ENCODE results near the gene TM4SF18. TPM values are rescaled to one million over a fixed set of nuclear protein-coding genes. Genes with fewer than 3 reads are reported as not detected.

TM4SF18 gene
- total RNA-seq (2022; extraction: Qiagen RNA extraction), result 30.3 to 41.5 TPM (median 33.5 TPM) in 5 replicates

GRCh38 chr3:149333176-149333859 is at the start of gene TM4SF18:
Gene TM4SF18 (minus strand): TSS chr3:149333636. CDS start chr3:149333382, 254 bp downstream.

GRCh38 chr3:149377408-149378364 is 44.2 kb upstream of the TM4SF18 start, which contains the start of gene TM4SF1:
Gene TM4SF1 (minus strand): TSS chr3:149377649. CDS start chr3:149377547, 102 bp downstream.

Other genes starting within 250 kb of the TM4SF18 start
- gene HLTF, start 247.1 kb downstream of the TM4SF18 start, total RNA-seq (2022; extraction: Qiagen RNA extraction), result 11.2 to 21.7 TPM (median 15.6 TPM) in 5 replicates
- gene HPS3, start 204.0 kb downstream of the TM4SF18 start, total RNA-seq (2022; extraction: Qiagen RNA extraction), result 32.0 to 35.8 TPM (median 34.2 TPM) in 5 replicates
- gene CP, start 111.8 kb downstream of the TM4SF18 start, total RNA-seq (2022; extraction: Qiagen RNA extraction), result 3.4 to 7.5 TPM (median 6.7 TPM) in 5 replicates
- gene TM4SF1, start 44.0 kb upstream of the TM4SF18 start, total RNA-seq (2022; extraction: Qiagen RNA extraction), result 948 to 1,744 TPM (median 1,223 TPM) in 5 replicates
- 26.3 to 42.5 TPM (median 36.9 TPM) in 5 replicates for gene TM4SF4, start 141.1 kb upstream of the TM4SF18 start, total RNA-seq (2022; extraction: Qiagen RNA extraction)